Renal cortex interstitium (tissue), 11 donors: ENCODE measurements around the gene NCMAP. TPM values are rescaled to one million over a fixed set of nuclear protein-coding genes. Genes with fewer than 3 reads are reported as not detected.

Source experiments
- DNase-seq, 11 donors: peaks; one replicate each; pipeline ENCODE4 v3.0.0-alpha.2; 2013; ENCODE audit warnings: low read depth in 9 of 11, low spot score in 4 of 11; ENCODE audit errors: extremely low read depth in 1 of 11
- polyA plus RNA-seq, 3 donors: library from polyadenylated mRNA; unstranded; fragments of 120-200 nt; gene quantifications; one replicate each; pipeline ENCODE4 v1.2.1, GENCODE V29; 2013; ENCODE audit not compliant: insufficient read length in 3 of 3

Gene NCMAP
- polyA plus RNA-seq, 3 donors, result 0.39 to 0.85 (median 0.62) TPM

DNA sequence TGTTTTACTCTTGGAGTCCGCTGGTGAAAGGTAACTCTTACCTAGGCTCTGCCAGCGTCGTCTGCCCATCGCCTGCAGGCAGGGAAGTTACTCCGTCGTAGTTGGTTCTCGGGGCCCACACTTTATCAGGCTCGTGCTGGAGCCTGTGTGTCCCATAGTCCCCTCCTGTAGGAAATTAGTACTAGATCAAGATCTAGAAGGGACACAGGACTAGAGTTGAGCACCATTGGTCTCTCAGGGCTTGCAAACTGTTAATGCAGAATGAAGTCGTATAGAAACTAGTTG lies 88.2 kb downstream of the NCMAP start:
- DNase-seq, result no peak

DNA sequence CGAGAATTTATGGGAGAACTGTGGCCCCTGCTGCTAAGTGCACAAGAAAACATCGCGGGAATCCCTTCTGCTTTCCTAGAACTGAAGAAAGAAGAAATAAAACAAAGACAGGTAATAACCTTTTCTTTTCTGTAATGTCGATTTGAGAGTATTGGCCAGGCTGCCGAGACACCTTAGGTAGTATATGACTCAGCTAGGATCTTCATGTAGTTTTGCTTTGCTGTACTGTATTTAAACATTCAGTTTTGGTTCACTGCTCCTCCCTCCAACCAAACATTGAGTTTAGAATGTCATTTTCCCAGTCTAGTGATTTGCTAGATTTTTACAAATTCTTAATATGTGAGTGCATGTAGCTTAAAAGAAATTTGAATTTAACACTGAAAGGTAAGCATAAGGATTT lies 93.0 kb downstream of the NCMAP start:
- no peak for DNase-seq

DNA sequence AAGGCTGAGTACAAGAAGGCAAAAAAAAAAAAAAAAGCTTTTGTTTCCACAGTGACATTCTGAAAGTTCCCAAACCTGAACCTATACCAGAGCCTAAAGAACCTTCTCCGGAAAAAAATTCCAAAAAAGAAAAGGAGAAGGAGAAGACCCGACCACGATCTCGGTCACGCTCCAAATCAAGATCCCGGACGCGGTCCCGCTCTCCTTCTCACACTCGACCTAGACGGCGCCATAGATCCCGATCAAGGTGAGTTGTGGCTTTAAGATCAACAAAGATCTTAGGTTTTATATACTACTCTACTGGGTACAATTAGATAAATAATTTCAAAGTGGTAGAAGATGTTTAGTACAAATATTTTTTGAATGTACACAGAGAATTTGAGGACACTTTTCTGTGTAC lies 96.5 kb downstream of the NCMAP start:
- no peak for DNase-seq

DNA sequence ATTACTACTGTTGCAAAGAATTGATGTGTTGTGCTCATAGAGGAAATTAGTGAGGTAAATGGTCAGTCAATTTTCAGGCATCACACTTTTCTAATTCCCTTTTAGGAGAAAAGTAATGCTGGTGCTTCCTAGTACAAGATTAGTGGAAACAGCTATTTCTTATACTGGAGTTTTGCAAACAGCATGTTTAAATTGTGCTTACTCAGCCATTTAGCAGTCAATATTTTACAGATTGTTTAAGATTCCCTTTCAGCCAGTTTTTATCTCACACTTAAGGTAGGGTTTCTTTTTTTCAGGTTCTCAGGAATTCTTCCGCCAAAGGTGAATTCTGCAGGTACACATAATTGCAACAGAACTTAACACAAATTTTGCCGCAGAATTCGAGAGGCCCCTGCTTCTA lies 98.1 kb downstream of the NCMAP start:
- no peak for DNase-seq

DNA sequence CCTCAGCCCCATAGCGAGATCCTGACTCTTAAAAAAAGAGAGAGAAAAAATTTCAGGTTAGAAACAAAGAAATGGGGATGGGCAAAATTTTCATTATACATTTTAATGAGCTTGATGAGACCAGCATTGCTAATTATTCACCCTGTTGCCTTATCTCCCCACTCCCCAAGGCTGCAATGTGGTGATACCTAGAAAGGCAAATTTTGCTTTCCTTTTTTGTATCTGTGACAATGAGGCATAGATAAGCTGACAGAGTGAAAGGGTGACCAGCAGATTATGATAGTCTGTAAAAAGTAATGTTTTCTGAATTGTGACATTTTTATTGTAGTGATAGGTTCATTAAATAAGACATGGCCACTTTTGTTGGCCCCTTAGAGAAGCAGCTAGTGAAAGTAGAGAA lies 100.2 kb downstream of the NCMAP start:
- DNase-seq, result no peak

DNA sequence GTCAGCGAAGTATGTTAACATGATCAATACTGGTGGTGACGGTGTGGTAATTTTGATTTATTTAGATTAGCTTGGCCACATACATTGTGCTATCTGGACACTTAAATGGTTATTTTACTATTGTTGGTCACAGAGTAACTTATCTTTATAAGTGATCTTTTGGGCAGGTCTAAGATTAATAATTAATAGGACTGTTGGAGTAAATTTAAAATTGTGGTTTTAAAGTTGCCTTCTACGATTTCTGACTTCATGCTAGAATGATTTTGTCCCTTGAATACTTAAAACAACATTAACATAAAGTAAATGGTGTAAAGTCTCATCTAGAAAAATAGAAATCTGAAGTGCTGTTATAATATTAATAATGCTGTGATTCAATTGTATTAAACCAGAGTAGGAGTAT lies 101.9 kb downstream of the NCMAP start:
- DNase-seq, result no peak

Other genes with a start within 250 kb of the NCMAP start
- gene GRHL3, start 236.7 kb upstream of the NCMAP start, polyA plus RNA-seq, result 1 to 10 TPM; 2.2 to 3.3 (median 2.7) TPM
- 10 to 100 TPM; 10.6 to 12.1 (median 11.8) TPM for gene STPG1, start 142.3 kb upstream of the NCMAP start, polyA plus RNA-seq
- 10 to 100 TPM; 19.5 to 22.3 (median 21.3) TPM for gene NIPAL3, start 140.3 kb upstream of the NCMAP start, polyA plus RNA-seq
- gene RCAN3, start 53.3 kb upstream of the NCMAP start, polyA plus RNA-seq, result 10 to 100 TPM in 2 of 3 donors, 1 to 10 TPM in 1; 9.5 to 12.2 (median 10.8) TPM
- gene SRRM1, start 87.2 kb downstream of the NCMAP start, polyA plus RNA-seq, result 100 to 1,000 TPM; 132 to 184 (median 158) TPM
- 100 to 1,000 TPM; 184 to 211 (median 185) TPM for gene CLIC4, start 189.4 kb downstream of the NCMAP start, polyA plus RNA-seq